ENCODE data around the gene C16orf87.

Gene C16orf87

GRCh38 chr16:46753015-46753414, 78.0 kb downstream of the C16orf87 start:
- FAIRE-seq, result no peak

- FAIRE-seq, result no peak
Observed at GRCh38 chr16:46751381-46751780, 79.6 kb downstream of the C16orf87 start.

GRCh38 chr16:46748775-46749705, 81.9 kb downstream of the C16orf87 start:
- FAIRE-seq, result no peak

GRCh38 chr16:46747777-46748651, 83.0 kb downstream of the C16orf87 start, which contains the start of gene MYLK3:
Gene MYLK3 (minus strand): TSS chr16:46748344. CDS start chr16:46748193, 151 bp downstream.
- FAIRE-seq, result no peak

DNA sequence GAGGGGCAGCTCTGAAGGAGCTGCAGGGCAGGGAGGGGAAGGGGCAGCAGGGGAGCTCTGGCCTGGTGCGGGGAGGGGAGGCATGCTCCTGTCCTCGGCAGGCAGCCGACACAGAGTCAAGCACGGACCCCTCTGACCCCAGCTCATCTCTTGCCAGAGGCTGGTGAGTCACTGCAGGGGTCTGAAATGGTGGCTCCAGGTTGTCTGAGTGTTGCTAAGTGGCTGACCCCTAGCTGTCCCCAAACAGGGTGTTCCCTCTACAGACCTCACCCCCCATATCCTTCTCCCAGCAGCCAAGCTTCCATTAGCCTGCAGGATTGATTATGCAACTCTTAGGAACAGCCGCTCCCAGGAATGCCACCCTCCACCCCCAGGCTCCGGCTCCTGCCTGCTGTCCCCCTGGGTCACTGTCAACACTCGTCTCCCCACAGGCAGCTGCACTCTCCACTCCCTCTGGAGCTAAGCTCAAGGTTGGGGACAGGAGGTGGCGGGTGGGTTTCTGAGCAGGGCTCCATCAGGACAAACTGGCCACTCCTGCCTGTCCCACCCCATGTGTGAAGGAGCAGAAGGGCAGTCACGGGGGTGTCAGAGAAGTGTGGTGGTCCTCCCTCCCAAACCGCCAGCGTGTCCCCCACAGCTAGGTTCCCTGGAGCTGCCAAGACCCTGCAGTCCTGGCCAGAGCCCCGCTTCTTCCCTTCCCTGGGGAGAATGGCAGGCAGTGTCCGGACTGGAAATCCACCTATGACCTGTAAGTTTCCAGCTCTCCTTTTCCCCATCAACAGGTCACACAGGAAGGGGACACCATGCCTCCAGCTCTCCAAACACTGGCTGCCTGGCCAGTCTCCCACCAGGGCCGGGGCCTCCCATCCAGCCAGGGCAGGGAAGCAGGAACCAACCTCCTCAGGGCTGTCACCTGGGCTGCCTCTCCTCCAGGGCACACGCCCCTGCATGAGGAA, 83.9 kb downstream of the C16orf87 start:
- FAIRE-seq, result no peak

Measured in TTC549 (cell line).